Measurements from ENCODE around the gene ROR2.

DNA sequence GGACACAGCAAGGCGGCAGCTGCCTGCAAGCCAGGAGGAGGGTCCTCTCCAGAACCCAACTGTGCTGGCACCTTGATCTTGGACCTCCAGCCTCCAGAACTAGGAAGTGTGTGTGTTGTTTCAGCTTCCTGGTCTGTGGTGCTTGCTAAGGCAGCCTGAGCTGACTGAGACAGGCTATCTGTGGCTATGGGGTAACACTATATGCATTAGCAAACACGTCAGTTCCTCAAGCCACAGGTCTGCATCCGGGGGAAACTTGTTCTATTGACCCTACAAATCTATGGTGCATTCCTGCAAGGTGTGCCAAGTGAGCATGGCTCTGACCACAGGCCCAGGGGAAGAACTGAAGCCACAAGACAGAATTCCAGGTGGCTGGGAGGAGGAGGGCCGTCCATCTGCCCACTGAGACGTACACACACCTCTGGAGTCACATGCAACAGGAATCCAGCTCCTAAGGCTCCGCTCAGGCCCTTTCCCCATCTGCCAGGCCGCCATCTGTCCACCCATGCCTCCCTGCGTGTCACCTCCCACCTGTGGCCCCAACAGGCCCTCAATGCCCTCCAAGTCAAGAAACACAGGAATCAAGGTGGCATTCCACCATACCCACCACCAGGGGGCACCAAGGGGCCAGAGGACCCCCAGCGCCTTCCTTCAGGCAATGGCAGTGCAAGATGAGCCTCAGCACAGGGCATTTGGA lies 174.9 kb downstream of the ROR2 start:
- TF ChIP-seq, protein P1, sequence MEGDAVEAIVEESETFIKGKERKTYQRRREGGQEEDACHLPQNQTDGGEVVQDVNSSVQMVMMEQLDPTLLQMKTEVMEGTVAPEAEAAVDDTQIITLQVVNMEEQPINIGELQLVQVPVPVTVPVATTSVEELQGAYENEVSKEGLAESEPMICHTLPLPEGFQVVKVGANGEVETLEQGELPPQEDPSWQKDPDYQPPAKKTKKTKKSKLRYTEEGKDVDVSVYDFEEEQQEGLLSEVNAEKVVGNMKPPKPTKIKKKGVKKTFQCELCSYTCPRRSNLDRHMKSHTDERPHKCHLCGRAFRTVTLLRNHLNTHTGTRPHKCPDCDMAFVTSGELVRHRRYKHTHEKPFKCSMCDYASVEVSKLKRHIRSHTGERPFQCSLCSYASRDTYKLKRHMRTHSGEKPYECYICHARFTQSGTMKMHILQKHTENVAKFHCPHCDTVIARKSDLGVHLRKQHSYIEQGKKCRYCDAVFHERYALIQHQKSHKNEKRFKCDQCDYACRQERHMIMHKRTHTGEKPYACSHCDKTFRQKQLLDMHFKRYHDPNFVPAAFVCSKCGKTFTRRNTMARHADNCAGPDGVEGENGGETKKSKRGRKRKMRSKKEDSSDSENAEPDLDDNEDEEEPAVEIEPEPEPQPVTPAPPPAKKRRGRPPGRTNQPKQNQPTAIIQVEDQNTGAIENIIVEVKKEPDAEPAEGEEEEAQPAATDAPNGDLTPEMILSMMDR (IDR thresholded peaks at IDR 0.05) = peak; percentile 87
- no peak for TF ChIP-seq ZFX (IDR thresholded peaks at IDR 0.05; ENCODE audit: borderline replicate concordance)

All from 22Rv1 (cell line).